Bronchial epithelial cell (primary cell): Measurements from ENCODE around the gene RCE1. TPM values are rescaled to one million over a fixed set of nuclear protein-coding genes. Genes with fewer than 3 reads are reported as not detected.
A peak's percentile ranks its signal among the peaks of the same experiment; 100 is the strongest.

ENCODE experiments used
- DNase-seq: peaks from one replicate; pipeline ENCODE4 v3.0.0-alpha.2; 2010; ENCODE audit warnings: low read depth
- FAIRE-seq: peaks from 2 replicates; lab custom pipeline; 2011; peaks lifted over from hg19 to GRCh38; lab: Jason Lieb, UNC
- H3K27me3 ChIP-seq: 2 replicates; pipeline ENCODE4 v1.5.1; 2011; ENCODE audit warnings: low read length; ENCODE audit not compliant: control insufficient read depth, insufficient read depth
- H3K36me3 ChIP-seq: 2 replicates; pipeline ENCODE4 v1.5.1; 2011; ENCODE audit warnings: low read length; ENCODE audit not compliant: control insufficient read depth, insufficient read depth
- H3K4me3 ChIP-seq: 2 replicates; pipeline ENCODE4 v1.5.1; 2011; ENCODE audit warnings: mild to moderate bottlenecking, low read depth, low read length, control low read depth
- total RNA-seq: library from RNA; depleted of rRNA; stranded (reverse); fragments of >200 nt; gene quantifications from 2 replicates; pipeline ENCODE4 v1.2.1, GENCODE V29; 2014
- TF ChIP-seq, protein P1 (sequence below): IDR thresholded peaks from 2 replicates; pipeline ENCODE4 v1.5.1; 2011; ENCODE audit warnings: mild to moderate bottlenecking, moderate library complexity, low read length, control low read depth, inconsistent platforms; ENCODE audit not compliant: insufficient read depth, severe bottlenecking

The RCE1 gene
- total RNA-seq, 1 donor from 2014 or later = 17.4 TPM

DNA sequence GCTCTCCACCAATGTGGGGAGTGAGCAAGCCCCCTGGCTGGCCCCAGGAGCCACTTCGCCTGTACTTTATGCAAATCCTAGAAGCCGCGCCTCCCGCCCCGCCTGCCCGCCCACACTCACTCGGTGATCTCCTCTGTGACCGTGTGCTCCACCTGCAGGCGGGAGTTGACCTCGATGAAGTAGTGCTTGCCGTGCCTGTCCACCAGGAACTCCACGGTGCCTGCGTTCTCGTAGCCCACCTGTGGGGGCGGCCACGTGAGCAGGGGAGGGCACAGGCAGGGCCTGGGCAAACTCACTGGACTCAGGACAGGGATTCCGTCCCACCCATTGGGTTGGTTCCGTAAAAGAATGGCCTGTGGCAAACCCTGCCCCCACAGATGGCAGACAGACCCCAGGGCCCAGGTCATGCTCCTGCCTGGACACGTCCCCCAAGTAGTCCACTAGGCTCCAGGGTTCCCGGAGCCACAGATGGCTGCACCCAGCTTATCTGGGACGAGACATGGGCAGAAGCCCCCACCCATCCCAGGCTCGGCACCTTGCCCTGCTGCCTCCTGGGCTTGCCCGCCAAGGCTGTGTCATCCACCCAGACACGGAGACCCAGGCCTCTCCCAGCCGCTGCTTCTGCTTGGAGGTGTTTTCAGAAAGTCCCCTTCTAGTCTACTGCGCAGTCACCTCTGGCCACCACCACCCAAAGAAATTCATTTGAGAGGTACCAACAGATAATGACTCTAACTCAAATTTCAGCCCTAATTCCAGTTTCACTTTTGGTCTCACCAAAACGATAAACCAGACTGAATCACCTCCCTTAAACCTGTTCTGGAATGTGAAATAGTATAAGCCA is 25.7 kb downstream of the RCE1 start:
- FAIRE-seq (no peak), DNase-seq (peak; percentile 54)
- no peaks in the 10 kb centered on the region for H3K27me3 ChIP-seq
- no peak overlapping the region for H3K4me3 ChIP-seq
- peaks cover 17% of the 10 kb centered on the region for H3K36me3 ChIP-seq
- TF ChIP-seq, protein P1, sequence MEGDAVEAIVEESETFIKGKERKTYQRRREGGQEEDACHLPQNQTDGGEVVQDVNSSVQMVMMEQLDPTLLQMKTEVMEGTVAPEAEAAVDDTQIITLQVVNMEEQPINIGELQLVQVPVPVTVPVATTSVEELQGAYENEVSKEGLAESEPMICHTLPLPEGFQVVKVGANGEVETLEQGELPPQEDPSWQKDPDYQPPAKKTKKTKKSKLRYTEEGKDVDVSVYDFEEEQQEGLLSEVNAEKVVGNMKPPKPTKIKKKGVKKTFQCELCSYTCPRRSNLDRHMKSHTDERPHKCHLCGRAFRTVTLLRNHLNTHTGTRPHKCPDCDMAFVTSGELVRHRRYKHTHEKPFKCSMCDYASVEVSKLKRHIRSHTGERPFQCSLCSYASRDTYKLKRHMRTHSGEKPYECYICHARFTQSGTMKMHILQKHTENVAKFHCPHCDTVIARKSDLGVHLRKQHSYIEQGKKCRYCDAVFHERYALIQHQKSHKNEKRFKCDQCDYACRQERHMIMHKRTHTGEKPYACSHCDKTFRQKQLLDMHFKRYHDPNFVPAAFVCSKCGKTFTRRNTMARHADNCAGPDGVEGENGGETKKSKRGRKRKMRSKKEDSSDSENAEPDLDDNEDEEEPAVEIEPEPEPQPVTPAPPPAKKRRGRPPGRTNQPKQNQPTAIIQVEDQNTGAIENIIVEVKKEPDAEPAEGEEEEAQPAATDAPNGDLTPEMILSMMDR = peak; percentile 73

DNA sequence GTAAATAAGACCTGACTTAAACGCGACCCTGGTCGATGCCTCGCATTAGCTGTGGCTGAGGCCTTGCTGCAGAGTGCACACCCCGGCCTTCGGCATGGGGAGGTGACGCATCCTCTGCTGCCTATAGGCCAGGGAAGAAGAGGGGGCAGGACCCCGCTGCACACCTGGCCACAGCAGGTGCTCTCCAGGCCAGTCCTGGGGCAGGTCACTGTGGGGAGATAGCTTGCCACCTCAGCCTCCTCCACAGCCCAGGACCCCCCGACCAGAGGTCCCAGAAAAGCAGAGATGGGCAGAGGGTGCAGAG is 26.3 kb downstream of the RCE1 start:
- FAIRE-seq (no peak), DNase-seq (no peak)
- H3K4me3 ChIP-seq = no peak overlapping the region
- peaks cover 17% of the 10 kb centered on the region for H3K36me3 ChIP-seq
- TF ChIP-seq, protein P1 = no peak
- H3K27me3 ChIP-seq = no peaks in the 10 kb centered on the region

DNA sequence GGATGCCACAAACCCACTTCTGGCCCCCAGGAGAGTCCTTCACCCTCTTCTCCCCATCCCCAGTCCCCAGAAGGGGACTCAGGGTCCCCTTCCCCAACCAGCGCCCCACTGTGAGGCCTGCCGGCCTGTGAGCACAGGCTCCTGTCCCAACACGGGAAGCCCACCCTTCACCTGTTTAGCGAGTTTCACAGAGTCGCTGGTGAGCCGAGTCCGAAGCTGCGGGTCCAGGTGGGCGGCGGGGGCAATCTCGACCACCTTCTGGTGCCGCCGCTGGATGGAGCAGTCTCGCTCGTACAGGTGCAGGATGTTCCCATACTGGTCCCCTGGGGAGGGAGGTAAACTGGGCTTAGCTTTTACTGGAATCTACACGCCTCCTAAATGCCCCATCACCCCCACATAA is 26.9 kb downstream of the RCE1 start:
- Histone ChIP-seq H3K36me3 (peaks cover 17% of the 10 kb centered on the region), H3K4me3 (no peak overlapping the region), H3K27me3 (no peaks in the 10 kb centered on the region)
- FAIRE-seq (no peak), DNase-seq (no peak)
- TF ChIP-seq, protein P1 = no peak

DNA sequence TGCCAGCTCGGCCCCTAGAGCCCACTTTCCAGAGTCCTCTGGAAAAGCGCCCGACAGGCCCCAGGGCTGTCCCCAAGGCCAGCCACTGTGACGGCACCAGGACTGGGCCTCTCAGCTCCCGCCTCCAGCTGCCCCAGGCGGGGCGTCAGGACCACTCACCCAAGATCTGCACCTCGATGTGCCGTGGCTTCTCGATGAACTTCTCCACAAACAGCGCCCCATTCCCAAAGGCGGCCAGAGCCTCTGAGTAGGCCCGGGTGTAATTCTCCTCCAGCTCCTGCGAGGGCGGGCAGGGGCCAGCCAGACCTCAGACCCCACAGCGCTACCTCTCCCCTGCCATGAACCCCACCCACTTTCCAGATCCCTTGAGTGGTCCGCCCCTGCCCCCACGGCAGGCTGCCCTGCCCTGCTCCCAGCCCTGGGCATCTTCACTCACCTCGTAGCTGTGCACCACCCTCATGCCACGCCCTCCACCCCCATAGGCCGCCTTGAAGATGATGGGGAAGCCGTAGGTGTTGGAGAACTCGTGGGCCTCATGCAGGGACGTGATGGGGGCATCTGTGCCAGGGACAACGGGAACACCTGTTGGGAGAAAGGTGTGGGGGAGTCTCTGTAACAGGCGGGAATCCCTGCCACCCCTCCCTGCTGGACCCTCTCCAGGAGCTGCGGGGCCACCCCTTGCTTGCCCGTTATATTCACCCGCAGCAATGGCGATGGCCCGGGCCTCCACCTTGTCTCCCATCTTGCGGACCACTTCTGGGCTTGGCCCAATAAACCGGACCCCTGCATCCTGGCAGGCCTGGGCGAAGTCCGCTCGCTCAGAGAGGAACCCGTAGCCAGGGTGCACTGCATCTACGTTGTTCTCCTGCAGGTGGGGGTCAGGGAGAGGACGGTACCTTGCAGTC is 27.6 kb downstream of the RCE1 start:
- no peak for FAIRE-seq
- Histone ChIP-seq H3K36me3 (peaks cover 14% of the 10 kb centered on the region), H3K27me3 (no peaks in the 10 kb centered on the region), H3K4me3 (no peak overlapping the region)
- TF ChIP-seq, protein P1 = no peak
- no peak for DNase-seq

DNA sequence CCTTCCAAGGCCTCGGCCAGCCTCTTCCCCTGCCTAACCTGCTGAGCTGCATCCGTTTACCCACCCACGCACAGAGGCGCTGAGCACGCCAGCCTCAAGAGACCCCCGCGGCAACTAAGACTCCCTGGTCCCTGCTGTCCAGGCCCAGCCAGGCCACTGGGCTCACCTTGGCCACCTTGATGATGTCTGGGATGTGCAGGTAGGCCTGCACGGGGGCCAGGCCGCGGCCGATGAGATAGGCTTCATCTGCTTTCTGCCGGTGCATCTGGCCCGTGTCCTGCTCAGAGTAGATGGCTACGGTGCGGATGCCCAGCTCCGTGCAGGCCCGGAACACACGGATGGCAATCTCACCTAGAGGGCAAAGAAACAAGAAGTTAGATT is 28.3 kb downstream of the RCE1 start:
- TF ChIP-seq, protein P1 = no peak
- no peaks in the 10 kb centered on the region for H3K27me3 ChIP-seq
- FAIRE-seq (no peak), DNase-seq (no peak)
- peaks cover 12% of the 10 kb centered on the region for H3K36me3 ChIP-seq
- no peak overlapping the region for H3K4me3 ChIP-seq
